GM23338 (cell line): ENCODE results near the gene RAB8B. TPM values are rescaled to one million over a fixed set of nuclear protein-coding genes. Genes with fewer than 3 reads are reported as not detected.
"Not testable (repeated sequence)": the region's sequence is repeated elsewhere in the genome, so short reads cannot be mapped to it uniquely, and the experiment has no call there.

ENCODE experiments used
- ATAC-seq: fragments of 200-7000 bp; cut with Tn5 transposase; 3 replicates; pipeline ENCODE4 v1.9.1; 2020
- DNase-seq: peaks from one replicate; pipeline ENCODE4 v3.0.0-alpha.2; 2015; ENCODE audit warnings: low spot score
- H2AFZ ChIP-seq: fragments of 200-600 bp; sonication (generic); 2 replicates; pipeline ENCODE4 v1.8.0; 2016; ENCODE audit warnings: antibody characterized with exemption, mild to moderate bottlenecking, moderate library complexity
- H3F3A ChIP-seq: fragments of 200-600 bp; sonication (generic); replicated peaks from 2 replicates; pipeline ENCODE4 v1.8.0; 2017; ENCODE audit warnings: antibody characterized with exemption, mixed run types, low read depth
- H3K27ac ChIP-seq: fragments of 200-600 bp; sonication (generic); 2 replicates; pipeline ENCODE4 v1.6.1; 2016; ENCODE audit warnings: low read depth
- H3K27me3 ChIP-seq: fragments of 200-600 bp; sonication (generic); 2 replicates; pipeline ENCODE4 v1.8.0; 2016; ENCODE audit warnings: mild to moderate bottlenecking, mixed run types, moderate library complexity; ENCODE audit not compliant: insufficient read depth
- H3K36me3 ChIP-seq: fragments of 200-600 bp; sonication (generic); 2 replicates; pipeline ENCODE4 v1.8.0; 2016; ENCODE audit warnings: mild to moderate bottlenecking; ENCODE audit not compliant: insufficient read depth
- H3K4me1 ChIP-seq: fragments of 200-600 bp; sonication (generic); 2 replicates; pipeline ENCODE4 v1.8.0; 2016; ENCODE audit warnings: mild to moderate bottlenecking, moderate library complexity; ENCODE audit not compliant: insufficient read depth
- H3K4me2 ChIP-seq: fragments of 200-600 bp; sonication (generic); 2 replicates; pipeline ENCODE4 v1.7.1; 2017; ENCODE audit warnings: mixed run types
- H3K4me3 ChIP-seq: fragments of 200-600 bp; sonication (generic); 2 replicates; pipeline ENCODE4 v1.6.1; 2016; ENCODE audit warnings: mixed run types
- H3K79me2 ChIP-seq: fragments of 200-600 bp; sonication (generic); replicated peaks from 2 replicates; pipeline ENCODE4 v1.8.0; 2017; ENCODE audit warnings: mild to moderate bottlenecking; ENCODE audit not compliant: insufficient read depth
- H3K9me2 ChIP-seq: fragments of 200-600 bp; sonication (generic); 2 replicates; pipeline ENCODE4 v1.8.0; 2017; ENCODE audit not compliant: insufficient read depth
- H4K20me1 ChIP-seq: fragments of 200-600 bp; sonication (generic); replicated peaks from 2 replicates; pipeline ENCODE4 v1.8.0; 2017; ENCODE audit warnings: mild to moderate bottlenecking; ENCODE audit not compliant: insufficient read depth
- H3K27ac Mint-ChIP-seq: 2 replicates; pipeline ENCODE4 v1.8.0; 2020; ENCODE audit warnings: inconsistent platforms, mild to moderate bottlenecking, moderate library complexity, mixed read lengths
- H3K27me3 Mint-ChIP-seq: 3 replicates; pipeline ENCODE4 v1.8.0; 2022; ENCODE audit warnings: low read depth, mild to moderate bottlenecking, moderate library complexity, mixed read lengths, inconsistent platforms; ENCODE audit not compliant: insufficient read depth, poor library complexity
- H3K36me3 Mint-ChIP-seq: 3 replicates; pipeline ENCODE4 v1.8.0; 2021; ENCODE audit warnings: low read depth, mild to moderate bottlenecking, inconsistent platforms, moderate library complexity, mixed read lengths
- H3K4me1 Mint-ChIP-seq: 3 replicates; pipeline ENCODE4 v1.8.0; 2020; ENCODE audit warnings: mild to moderate bottlenecking, inconsistent platforms, mixed read lengths
- H3K4me3 Mint-ChIP-seq: 3 replicates; pipeline ENCODE4 v1.8.0; 2021; ENCODE audit warnings: moderate library complexity, mild to moderate bottlenecking, inconsistent platforms, mixed read lengths
- H3K9me3 Mint-ChIP-seq: 3 replicates; pipeline ENCODE4 v1.8.0; 2020; ENCODE audit warnings: moderate library complexity, mild to moderate bottlenecking, inconsistent platforms, mixed read lengths
- CREB1 ChIP-seq: fragments of 250-450 bp; sonication (Bioruptor Pico); IDR thresholded peaks from 2 replicates; pipeline ENCODE4 v1.5.0; 2020; ENCODE audit warnings: low read depth, mild to moderate bottlenecking, moderate library complexity
- polyA plus RNA-seq: library from polyadenylated mRNA; unstranded; fragments of >200 nt; fragmentation: Nextera tagmentation; extraction: Ambion mirVana; gene quantifications from 2 replicates; pipeline ENCODE4 v1.2.1, GENCODE V29; 2016
- total RNA-seq: library from RNA; depleted of rRNA; stranded (reverse); fragments of >200 nt; shearing (Covaris generic); gene quantifications from 2 replicates; pipeline ENCODE4 v1.2.3, GENCODE V29; 2014
- TF ChIP-seq, protein P1 (sequence below): fragments of 250-450 bp; sonication (Bioruptor Pico); IDR thresholded peaks from 2 replicates; pipeline ENCODE4 v1.5.0; 2020; ENCODE audit warnings: mild to moderate bottlenecking, moderate library complexity

The RAB8B gene
- total and polyA plus RNA-seq, 2 experiments from 2014 or later, result 23.2 to 41.7 TPM

GRCh38 chr15:63206079-63206478 is 16.7 kb downstream of the RAB8B start (continued):
- TF ChIP-seq, protein P1, sequence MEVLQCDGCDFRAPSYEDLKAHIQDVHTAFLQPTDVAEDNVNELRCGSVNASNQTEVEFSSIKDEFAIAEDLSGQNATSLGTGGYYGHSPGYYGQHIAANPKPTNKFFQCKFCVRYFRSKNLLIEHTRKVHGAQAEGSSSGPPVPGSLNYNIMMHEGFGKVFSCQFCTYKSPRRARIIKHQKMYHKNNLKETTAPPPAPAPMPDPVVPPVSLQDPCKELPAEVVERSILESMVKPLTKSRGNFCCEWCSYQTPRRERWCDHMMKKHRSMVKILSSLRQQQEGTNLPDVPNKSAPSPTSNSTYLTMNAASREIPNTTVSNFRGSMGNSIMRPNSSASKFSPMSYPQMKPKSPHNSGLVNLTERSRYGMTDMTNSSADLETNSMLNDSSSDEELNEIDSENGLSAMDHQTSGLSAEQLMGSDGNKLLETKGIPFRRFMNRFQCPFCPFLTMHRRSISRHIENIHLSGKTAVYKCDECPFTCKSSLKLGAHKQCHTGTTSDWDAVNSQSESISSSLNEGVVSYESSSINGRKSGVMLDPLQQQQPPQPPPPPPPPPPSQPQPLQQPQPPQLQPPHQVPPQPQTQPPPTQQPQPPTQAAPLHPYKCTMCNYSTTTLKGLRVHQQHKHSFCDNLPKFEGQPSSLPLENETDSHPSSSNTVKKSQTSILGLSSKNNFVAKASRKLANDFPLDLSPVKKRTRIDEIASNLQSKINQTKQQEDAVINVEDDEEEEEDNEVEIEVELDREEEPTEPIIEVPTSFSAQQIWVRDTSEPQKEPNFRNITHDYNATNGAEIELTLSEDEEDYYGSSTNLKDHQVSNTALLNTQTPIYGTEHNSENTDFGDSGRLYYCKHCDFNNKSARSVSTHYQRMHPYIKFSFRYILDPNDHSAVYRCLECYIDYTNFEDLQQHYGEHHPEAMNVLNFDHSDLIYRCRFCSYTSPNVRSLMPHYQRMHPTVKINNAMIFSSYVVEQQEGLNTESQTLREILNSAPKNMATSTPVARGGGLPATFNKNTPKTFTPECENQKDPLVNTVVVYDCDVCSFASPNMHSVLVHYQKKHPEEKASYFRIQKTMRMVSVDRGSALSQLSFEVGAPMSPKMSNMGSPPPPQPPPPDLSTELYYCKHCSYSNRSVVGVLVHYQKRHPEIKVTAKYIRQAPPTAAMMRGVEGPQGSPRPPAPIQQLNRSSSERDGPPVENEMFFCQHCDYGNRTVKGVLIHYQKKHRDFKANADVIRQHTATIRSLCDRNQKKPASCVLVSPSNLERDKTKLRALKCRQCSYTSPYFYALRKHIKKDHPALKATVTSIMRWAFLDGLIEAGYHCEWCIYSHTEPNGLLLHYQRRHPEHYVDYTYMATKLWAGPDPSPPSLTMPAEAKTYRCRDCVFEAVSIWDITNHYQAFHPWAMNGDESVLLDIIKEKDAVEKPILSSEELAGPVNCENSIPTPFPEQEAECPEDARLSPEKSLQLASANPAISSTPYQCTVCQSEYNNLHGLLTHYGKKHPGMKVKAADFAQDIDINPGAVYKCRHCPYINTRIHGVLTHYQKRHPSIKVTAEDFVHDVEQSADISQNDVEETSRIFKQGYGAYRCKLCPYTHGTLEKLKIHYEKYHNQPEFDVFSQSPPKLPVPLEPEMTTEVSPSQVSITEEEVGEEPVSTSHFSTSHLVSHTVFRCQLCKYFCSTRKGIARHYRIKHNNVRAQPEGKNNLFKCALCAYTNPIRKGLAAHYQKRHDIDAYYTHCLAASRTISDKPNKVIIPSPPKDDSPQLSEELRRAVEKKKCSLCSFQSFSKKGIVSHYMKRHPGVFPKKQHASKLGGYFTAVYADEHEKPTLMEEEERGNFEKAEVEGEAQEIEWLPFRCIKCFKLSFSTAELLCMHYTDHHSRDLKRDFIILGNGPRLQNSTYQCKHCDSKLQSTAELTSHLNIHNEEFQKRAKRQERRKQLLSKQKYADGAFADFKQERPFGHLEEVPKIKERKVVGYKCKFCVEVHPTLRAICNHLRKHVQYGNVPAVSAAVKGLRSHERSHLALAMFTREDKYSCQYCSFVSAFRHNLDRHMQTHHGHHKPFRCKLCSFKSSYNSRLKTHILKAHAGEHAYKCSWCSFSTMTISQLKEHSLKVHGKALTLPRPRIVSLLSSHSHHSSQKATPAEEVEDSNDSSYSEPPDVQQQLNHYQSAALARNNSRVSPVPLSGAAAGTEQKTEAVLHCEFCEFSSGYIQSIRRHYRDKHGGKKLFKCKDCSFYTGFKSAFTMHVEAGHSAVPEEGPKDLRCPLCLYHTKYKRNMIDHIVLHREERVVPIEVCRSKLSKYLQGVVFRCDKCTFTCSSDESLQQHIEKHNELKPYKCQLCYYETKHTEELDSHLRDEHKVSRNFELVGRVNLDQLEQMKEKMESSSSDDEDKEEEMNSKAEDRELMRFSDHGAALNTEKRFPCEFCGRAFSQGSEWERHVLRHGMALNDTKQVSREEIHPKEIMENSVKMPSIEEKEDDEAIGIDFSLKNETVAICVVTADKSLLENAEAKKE (CRISPR knock-in tag), result no peak
- TF ChIP-seq CREB1 (CRISPR knock-in tag), result no peak

DNA sequence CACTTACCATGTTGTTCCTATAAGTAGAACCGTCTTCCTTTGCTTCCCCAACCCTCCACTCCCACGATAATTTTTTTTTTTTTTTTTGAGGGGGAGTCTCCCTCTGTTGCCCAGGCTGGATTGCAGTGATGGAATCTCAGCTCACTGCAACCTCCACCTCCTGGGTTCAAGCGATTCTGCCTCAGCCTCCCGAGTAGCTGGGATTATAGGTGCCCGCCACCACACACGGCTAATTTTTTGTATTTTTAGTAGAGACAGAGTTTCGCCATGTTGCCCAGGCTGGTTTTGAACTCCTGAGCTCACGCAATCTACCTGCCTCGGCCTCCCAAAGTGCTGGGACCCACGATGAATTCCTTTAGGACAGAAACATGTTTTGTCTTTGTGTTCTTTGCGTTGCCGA is 19.4 kb downstream of the RAB8B start:
- not testable (repeated sequence) for H3K27ac ChIP-seq, H3K27me3 ChIP-seq, H3K27ac Mint-ChIP-seq, H3K36me3 Mint-ChIP-seq, H3K36me3 ChIP-seq, DNase-seq, H3K4me3 Mint-ChIP-seq, H2AFZ ChIP-seq, H3K4me2 ChIP-seq, H4K20me1 ChIP-seq, H3K9me3 Mint-ChIP-seq, H3K4me3 ChIP-seq, ATAC-seq, H3K9me2 ChIP-seq, H3K27me3 Mint-ChIP-seq, H3F3A ChIP-seq
- peaks cover 61% of the 10 kb centered on the region for H3K79me2 ChIP-seq
- H3K4me1 ChIP-seq, result peaks cover 16% of the 10 kb centered on the region
- H3K4me1 Mint-ChIP-seq, result peaks cover 28% of the 10 kb centered on the region
